Measurements from ENCODE around the gene TIMP3.

DNA sequence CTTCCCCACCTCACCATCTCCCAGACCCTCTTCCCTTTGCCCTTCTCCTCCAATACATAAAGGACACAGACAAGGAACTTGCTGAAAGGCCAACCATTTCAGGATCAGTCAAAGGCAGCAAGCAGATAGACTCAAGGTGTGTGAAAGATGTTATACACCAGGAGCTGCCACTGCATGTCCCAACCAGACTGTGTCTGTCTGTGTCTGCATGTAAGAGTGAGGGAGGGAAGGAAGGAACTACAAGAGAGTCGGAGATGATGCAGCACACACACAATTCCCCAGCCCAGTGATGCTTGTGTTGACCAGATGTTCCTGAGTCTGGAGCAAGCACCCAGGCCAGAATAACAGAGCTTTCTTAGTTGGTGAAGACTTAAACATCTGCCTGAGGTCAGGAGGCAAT, 58.2 kb downstream of the TIMP3 start:
- TF ChIP-seq CTCF (IDR thresholded peaks at IDR 0.05) (no peak), POLR2A (IDR thresholded peaks at IDR 0.05) (no peak)

Data from lower leg skin (tissue), 3 donors.